Neural progenitor cell (in vitro differentiated cells): ENCODE measurements around the gene KRT13. TPM values are rescaled to one million over a fixed set of nuclear protein-coding genes. Genes with fewer than 3 reads are reported as not detected.

Experiments
- DNase-seq: peaks from one replicate; pipeline ENCODE4 v3.0.0-alpha.2; 2016; ENCODE audit warnings: low spot score
- H2AFZ ChIP-seq: fragments of 200-600 bp; sonication (generic); replicated peaks from 2 replicates; pipeline ENCODE4 v1.6.1; 2016; ENCODE audit warnings: antibody characterized with exemption
- H3F3A ChIP-seq: fragments of 200-600 bp; sonication (generic); 2 replicates; pipeline ENCODE4 v1.6.1; 2016; ENCODE audit warnings: antibody characterized with exemption, low read depth
- H3K27ac ChIP-seq: fragments of 200-600 bp; sonication (generic); 2 replicates; pipeline ENCODE4 v1.5.1; 2016; ENCODE audit warnings: mild to moderate bottlenecking
- H3K27me3 ChIP-seq: fragments of 200-600 bp; sonication (generic); 2 replicates; pipeline ENCODE4 v1.6.1; 2016; ENCODE audit warnings: mild to moderate bottlenecking, moderate library complexity
- H3K36me3 ChIP-seq: fragments of 200-600 bp; sonication (generic); 2 replicates; pipeline ENCODE4 v1.5.1; 2016
- H3K4me1 ChIP-seq: fragments of 200-600 bp; sonication (generic); 2 replicates; pipeline ENCODE4 v1.6.1; 2016; ENCODE audit warnings: mixed run types
- H3K4me2 ChIP-seq: fragments of 200-600 bp; sonication (generic); 2 replicates; pipeline ENCODE4 v1.6.1; 2016
- H3K4me3 ChIP-seq: fragments of 200-600 bp; sonication (generic); 2 replicates; pipeline ENCODE4 v1.5.1; 2016
- H3K79me2 ChIP-seq: fragments of 200-600 bp; sonication (generic); 2 replicates; pipeline ENCODE4 v1.6.1; 2016; ENCODE audit warnings: low read depth
- H3K9ac ChIP-seq: fragments of 200-600 bp; sonication (generic); 2 replicates; pipeline ENCODE4 v1.6.1; 2016
- H3K9me3 ChIP-seq: fragments of 200-600 bp; sonication (generic); 2 replicates; pipeline ENCODE4 v1.5.1; 2016; ENCODE audit warnings: low read depth
- H4K20me1 ChIP-seq: fragments of 200-600 bp; sonication (generic); 2 replicates; pipeline ENCODE4 v1.6.1; 2016; ENCODE audit warnings: low read depth
- H3K27ac Mint-ChIP-seq: 3 replicates; pipeline ENCODE4 v1.8.0; 2021; ENCODE audit warnings: mixed read lengths
- H3K27me3 Mint-ChIP-seq: 2 replicates; pipeline ENCODE4 v1.8.0; 2022; ENCODE audit warnings: low read depth, mild to moderate bottlenecking, inconsistent platforms, moderate library complexity, mixed read lengths; ENCODE audit not compliant: insufficient read depth
- H3K36me3 Mint-ChIP-seq: 3 replicates; pipeline ENCODE4 v1.8.0; 2021; ENCODE audit warnings: mixed read lengths
- H3K4me1 Mint-ChIP-seq: 3 replicates; pipeline ENCODE4 v1.8.0; 2021; ENCODE audit warnings: mixed read lengths
- H3K4me3 Mint-ChIP-seq: 3 replicates; pipeline ENCODE4 v1.8.0; 2021; ENCODE audit warnings: mild to moderate bottlenecking, moderate library complexity, mixed read lengths
- H3K9me3 Mint-ChIP-seq: 3 replicates; pipeline ENCODE4 v1.8.0; 2020; ENCODE audit warnings: mixed read lengths
- CTCF ChIP-seq: fragments of 200-600 bp; sonication (generic); IDR thresholded peaks from 2 replicates; pipeline ENCODE4 v1.5.1; 2017; ENCODE audit warnings: antibody characterized with exemption, mild to moderate bottlenecking
- EZH2 ChIP-seq: fragments of 200-600 bp; sonication (generic); IDR thresholded peaks from 2 replicates; pipeline ENCODE4 v1.6.1; 2017; ENCODE audit warnings: antibody characterized with exemption, mild to moderate bottlenecking, moderate library complexity
- EZH2phosphoT487 ChIP-seq: fragments of 200-600 bp; sonication (generic); IDR thresholded peaks from 2 replicates; pipeline ENCODE4 v1.6.1; 2017; ENCODE audit warnings: antibody characterized with exemption
- total RNA-seq: library from RNA; depleted of rRNA; stranded (reverse); fragments of >200 nt; gene quantifications from 2 replicates; pipeline ENCODE4 v1.2.3, GENCODE V29; 2015; ENCODE audit warnings: low replicate concordance

The KRT13 gene
- total RNA-seq, 1 donor from 2014 or later = not detected

DNA sequence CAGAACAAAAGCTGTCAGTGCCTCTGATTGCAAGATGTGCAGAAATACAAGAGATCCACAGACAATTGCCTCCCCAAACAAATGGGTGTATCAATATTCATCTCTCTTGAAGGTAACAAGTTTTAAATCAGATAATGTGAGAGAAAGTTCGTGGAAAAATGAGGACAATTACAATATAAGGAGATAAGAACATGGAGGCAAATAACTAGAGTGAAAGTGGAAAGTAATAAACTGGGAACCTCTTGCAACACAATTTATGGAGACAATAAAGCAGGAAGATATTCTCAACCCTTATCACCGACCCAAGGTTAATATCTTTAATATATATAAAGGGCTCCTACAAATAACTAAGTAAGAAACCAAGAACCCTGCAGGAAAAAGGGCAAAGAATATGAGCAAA, 36.9 kb upstream of the KRT13 start:
- H3K27me3 Mint-ChIP-seq = peaks cover 11% of the 10 kb centered on the region
- Histone ChIP-seq H3K9ac (no peak overlapping the region), H3K4me1 (peaks cover 28% of the 10 kb centered on the region), H2AFZ (no peak overlapping the region), H3K4me3 (no peak overlapping the region), H3K4me2 (no peak overlapping the region), H3K79me2 (no peaks in the 10 kb centered on the region), H3K36me3 (no peaks in the 10 kb centered on the region), H4K20me1 (no peaks in the 10 kb centered on the region), H3K9me3 (no peaks in the 10 kb centered on the region), H3F3A (peaks cover 24% of the 10 kb centered on the region), H3K27me3 (no peaks in the 10 kb centered on the region), H3K27ac (no peak overlapping the region)
- peaks cover 28% of the 10 kb centered on the region for H3K4me1 Mint-ChIP-seq
- TF ChIP-seq EZH2phosphoT487 (no peak), EZH2 (no peak), CTCF (no peak)
- H3K9me3 Mint-ChIP-seq = peaks cover 3% of the 10 kb centered on the region
- H3K4me3 Mint-ChIP-seq = no peak overlapping the region
- H3K27ac Mint-ChIP-seq = no peak overlapping the region
- DNase-seq = no peak
- no peaks in the 10 kb centered on the region for H3K36me3 Mint-ChIP-seq

- Histone ChIP-seq H3K27me3 (no peaks in the 10 kb centered on the region), H3K79me2 (no peaks in the 10 kb centered on the region), H3K36me3 (no peaks in the 10 kb centered on the region), H2AFZ (no peak overlapping the region), H3K4me1 (peaks cover 26% of the 10 kb centered on the region), H3K9me3 (no peaks in the 10 kb centered on the region), H3K9ac (no peak overlapping the region), H3K4me2 (no peak overlapping the region), H4K20me1 (no peaks in the 10 kb centered on the region), H3F3A (peaks cover 21% of the 10 kb centered on the region), H3K27ac (no peak overlapping the region), H3K4me3 (no peak overlapping the region)
- Mint-ChIP-seq H3K9me3 (no peaks in the 10 kb centered on the region), H3K27ac (no peak overlapping the region), H3K27me3 (peaks cover 13% of the 10 kb centered on the region), H3K36me3 (no peaks in the 10 kb centered on the region), H3K4me3 (no peak overlapping the region), H3K4me1 (peaks cover 28% of the 10 kb centered on the region)
- DNase-seq = no peak
- TF ChIP-seq CTCF (no peak), EZH2phosphoT487 (no peak), EZH2 (no peak)
These were observed 35.7 kb upstream of the KRT13 start for GRCh38 chr17:41540921-41541625.

DNA sequence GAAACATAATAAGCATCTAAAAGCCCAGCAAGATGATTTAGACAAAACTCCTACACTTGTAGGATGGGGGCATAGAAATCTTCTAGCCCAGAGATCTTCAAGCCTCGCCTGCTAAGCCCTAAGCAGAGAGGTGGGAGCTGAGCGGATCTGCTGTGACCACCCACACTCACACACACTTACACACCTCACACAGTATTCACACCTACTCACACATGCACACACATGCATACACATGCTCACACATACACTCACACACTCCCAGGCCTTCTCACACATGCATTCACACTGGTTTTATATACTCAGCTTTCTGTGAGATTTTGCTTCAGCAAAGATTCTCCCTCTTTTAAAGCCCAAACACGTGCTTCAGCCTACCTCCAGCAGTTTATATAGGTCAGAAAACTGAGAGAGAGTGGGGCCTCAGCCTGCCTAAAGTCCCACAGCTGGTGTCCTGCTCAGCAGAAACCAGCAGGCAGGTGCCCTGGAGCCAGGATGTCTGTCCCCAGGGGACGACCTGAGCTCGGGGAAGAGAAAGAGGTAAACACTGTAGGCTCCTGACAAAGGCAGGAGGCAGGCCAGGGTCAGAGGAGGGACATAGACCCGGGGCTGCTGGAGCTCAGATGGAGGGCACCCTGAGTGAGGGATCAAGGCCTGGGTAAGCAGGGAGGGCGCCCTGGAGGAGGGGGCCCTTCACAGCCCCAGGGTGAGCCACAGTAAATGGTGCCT, 34.7 kb upstream of the KRT13 start:
- Histone ChIP-seq H4K20me1 (no peaks in the 10 kb centered on the region), H3K79me2 (no peaks in the 10 kb centered on the region), H3K27ac (no peak overlapping the region), H3K36me3 (no peaks in the 10 kb centered on the region), H3K27me3 (no peaks in the 10 kb centered on the region), H3F3A (peaks cover 19% of the 10 kb centered on the region), H3K4me2 (no peak overlapping the region), H3K4me1 (peaks cover 26% of the 10 kb centered on the region), H2AFZ (no peak overlapping the region), H3K9me3 (no peaks in the 10 kb centered on the region), H3K4me3 (no peak overlapping the region), H3K9ac (no peak overlapping the region)
- peaks cover 10% of the 10 kb centered on the region for H3K27me3 Mint-ChIP-seq
- DNase-seq = no peak
- peaks cover 28% of the 10 kb centered on the region for H3K4me1 Mint-ChIP-seq
- TF ChIP-seq EZH2phosphoT487 (no peak), EZH2 (no peak), CTCF (no peak)
- no peaks in the 10 kb centered on the region for H3K36me3 Mint-ChIP-seq
- no peaks in the 10 kb centered on the region for H3K9me3 Mint-ChIP-seq
- H3K4me3 Mint-ChIP-seq = no peak overlapping the region
- H3K27ac Mint-ChIP-seq = no peak overlapping the region
